NK-92 (cell line): ENCODE measurements around the gene CACTIN.
"Not testable (repeated sequence)": the region's sequence is repeated elsewhere in the genome, so short reads cannot be mapped to it uniquely, and the experiment has no call there.

Source experiments
- DNase-seq: peaks from one replicate; lab custom pipeline; 2025; ENCODE audit not compliant: unreplicated experiment; lab: John Stamatoyannopoulos, UW

The CACTIN gene

GRCh38 chr19:3626473-3627350, at the start of gene CACTIN:
TSS of gene CACTIN (minus strand) at chr19:3626790. CDS start at chr19:3626762, 28 bp downstream.
- peak; percentile 81 for DNase-seq

- DNase-seq: no peak
These were observed 48.4 kb upstream of the CACTIN start for GRCh38 chr19:3674784-3675543.

GRCh38 chr19:3673506-3674439, 47.2 kb upstream of the CACTIN start:
- no peak for DNase-seq

GRCh38 chr19:3672993-3673392, 46.4 kb upstream of the CACTIN start:
- DNase-seq: no peak

- no peak for DNase-seq
These were observed 46.0 kb upstream of the CACTIN start for GRCh38 chr19:3672575-3672948.

- no peak for DNase-seq
These were observed 45.3 kb upstream of the CACTIN start for GRCh38 chr19:3671680-3672574.

- no peak for DNase-seq
These were observed 44.4 kb upstream of the CACTIN start for GRCh38 chr19:3670796-3671679.

- DNase-seq: no peak
These were observed 43.6 kb upstream of the CACTIN start for GRCh38 chr19:3669947-3670795.

GRCh38 chr19:3669082-3669946, 42.7 kb upstream of the CACTIN start:
- no peak for DNase-seq

GRCh38 chr19:3668331-3669081, 41.9 kb upstream of the CACTIN start:
- no peak for DNase-seq

GRCh38 chr19:3667766-3668165, 41.2 kb upstream of the CACTIN start:
- DNase-seq: no peak

- no peak for DNase-seq
These were observed 40.5 kb upstream of the CACTIN start for GRCh38 chr19:3667037-3667638.

GRCh38 chr19:3666545-3666856, 39.9 kb upstream of the CACTIN start:
- DNase-seq: not testable (repeated sequence)

- no peak for DNase-seq
These were observed 39.3 kb upstream of the CACTIN start for GRCh38 chr19:3665681-3666544.

- no peak for DNase-seq
These were observed 38.5 kb upstream of the CACTIN start for GRCh38 chr19:3664879-3665642.
